ENCODE measurements around the gene ENPP1.

The ENPP1 gene

DNA sequence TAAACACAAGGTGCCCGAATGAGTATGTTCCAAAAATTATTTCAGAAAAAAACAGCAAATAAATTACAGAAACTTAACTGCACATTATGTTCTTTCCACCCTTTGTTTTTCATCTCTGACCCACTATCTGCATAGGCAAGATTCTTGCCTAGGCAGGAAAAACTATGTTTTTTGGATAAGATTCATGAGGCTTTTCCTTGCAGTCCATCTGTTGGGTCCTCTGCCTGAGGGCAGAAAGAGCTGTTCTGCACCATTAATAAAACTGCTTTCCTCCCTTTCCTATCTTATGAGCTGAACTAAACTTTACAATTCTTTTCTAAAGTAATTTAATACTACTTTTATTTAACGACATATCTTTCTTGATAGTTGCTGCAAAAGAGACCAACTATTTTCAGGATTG, 21.1 kb downstream of the ENPP1 start:
- DNase-seq (ENCODE audit: low read depth) = no peak
- no peak overlapping the region for H3K4me3 ChIP-seq (ENCODE audit: low read depth, low read length)
- TF ChIP-seq, protein P1, sequence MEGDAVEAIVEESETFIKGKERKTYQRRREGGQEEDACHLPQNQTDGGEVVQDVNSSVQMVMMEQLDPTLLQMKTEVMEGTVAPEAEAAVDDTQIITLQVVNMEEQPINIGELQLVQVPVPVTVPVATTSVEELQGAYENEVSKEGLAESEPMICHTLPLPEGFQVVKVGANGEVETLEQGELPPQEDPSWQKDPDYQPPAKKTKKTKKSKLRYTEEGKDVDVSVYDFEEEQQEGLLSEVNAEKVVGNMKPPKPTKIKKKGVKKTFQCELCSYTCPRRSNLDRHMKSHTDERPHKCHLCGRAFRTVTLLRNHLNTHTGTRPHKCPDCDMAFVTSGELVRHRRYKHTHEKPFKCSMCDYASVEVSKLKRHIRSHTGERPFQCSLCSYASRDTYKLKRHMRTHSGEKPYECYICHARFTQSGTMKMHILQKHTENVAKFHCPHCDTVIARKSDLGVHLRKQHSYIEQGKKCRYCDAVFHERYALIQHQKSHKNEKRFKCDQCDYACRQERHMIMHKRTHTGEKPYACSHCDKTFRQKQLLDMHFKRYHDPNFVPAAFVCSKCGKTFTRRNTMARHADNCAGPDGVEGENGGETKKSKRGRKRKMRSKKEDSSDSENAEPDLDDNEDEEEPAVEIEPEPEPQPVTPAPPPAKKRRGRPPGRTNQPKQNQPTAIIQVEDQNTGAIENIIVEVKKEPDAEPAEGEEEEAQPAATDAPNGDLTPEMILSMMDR (IDR thresholded peaks at IDR 0.05; ENCODE audit: low read depth, low read length, missing control alignments) = no peak
- in situ Hi-C loops (cut with HindIII; ENCODE audit: low sequenced_read_pairs) = no loop called here

DNA sequence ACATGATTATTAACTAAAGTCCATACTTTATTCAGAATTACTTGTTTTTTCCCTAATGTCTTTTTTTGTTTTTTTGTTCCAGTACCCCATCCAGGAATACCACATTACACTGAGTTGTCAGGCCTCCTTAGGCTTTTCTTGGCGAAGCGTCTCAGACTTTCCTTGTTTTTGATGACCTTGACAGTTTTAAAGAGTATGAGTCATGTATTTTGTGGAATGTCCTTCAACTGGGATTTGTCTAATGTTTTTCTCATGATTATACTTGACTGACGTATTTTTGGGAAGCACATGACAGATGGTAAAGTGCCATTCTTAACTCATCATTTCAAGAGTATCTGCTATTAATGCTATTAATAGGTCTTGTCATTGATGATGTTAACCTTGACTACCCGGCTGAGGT, 23.6 kb downstream of the ENPP1 start:
- TF ChIP-seq, protein P1 (IDR thresholded peaks at IDR 0.05; ENCODE audit: low read depth, low read length, missing control alignments) = no peak
- no peak overlapping the region for H3K4me3 ChIP-seq (ENCODE audit: low read depth, low read length)
- peak; percentile 20 for DNase-seq (ENCODE audit: low read depth)
- in situ Hi-C loops (cut with HindIII; ENCODE audit: low sequenced_read_pairs) = no loop called here

DNA sequence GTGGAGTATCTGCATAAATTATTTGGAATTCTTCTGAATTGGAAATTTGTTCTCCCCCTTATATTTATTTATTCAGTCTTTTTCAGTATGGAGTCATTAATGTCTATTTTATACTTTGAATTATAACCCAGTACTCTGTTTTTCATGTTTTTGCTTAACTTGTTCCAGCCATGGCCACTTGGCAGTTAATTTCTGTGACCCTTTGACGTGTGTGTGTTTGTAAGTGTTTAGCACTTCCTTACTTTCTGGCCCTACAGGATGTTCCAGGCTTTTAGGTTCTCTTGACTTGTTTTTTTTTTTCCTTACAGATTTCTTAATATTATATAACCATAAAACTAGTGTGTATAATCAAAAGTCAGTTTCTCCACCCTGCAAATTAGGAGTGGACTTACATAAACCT, 24.1 kb downstream of the ENPP1 start:
- TF ChIP-seq, protein P1 (IDR thresholded peaks at IDR 0.05; ENCODE audit: low read depth, low read length, missing control alignments) = no peak
- no peak for DNase-seq (ENCODE audit: low read depth)
- no peak overlapping the region for H3K4me3 ChIP-seq (ENCODE audit: low read depth, low read length)
- in situ Hi-C loops (cut with HindIII; ENCODE audit: low sequenced_read_pairs) = no loop called here

DNA sequence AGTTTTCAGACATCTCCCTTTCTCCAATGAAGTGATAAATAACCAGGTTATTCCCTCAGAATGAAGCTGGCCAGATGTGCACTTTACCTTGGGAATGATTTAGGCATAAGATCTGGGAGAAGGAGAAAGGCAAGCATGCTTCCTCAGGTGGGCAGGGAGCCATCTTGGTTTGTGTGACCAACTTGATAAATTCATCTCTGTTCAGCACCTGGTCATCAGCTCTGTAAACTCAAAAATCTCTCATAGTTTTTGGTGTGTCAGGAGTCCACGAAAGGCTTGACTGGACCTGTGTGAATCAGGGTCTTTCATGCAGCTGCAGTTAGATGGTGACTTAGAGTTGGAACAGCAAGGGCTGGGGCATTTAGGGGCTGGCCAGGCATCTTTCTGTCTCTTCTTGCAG, 24.5 kb downstream of the ENPP1 start:
- H3K4me3 ChIP-seq (ENCODE audit: low read depth, low read length) = no peak overlapping the region
- TF ChIP-seq, protein P1 (IDR thresholded peaks at IDR 0.05; ENCODE audit: low read depth, low read length, missing control alignments) = no peak
- in situ Hi-C loops (cut with HindIII; ENCODE audit: low sequenced_read_pairs) = no loop called here
- no peak for DNase-seq (ENCODE audit: low read depth)

DNA sequence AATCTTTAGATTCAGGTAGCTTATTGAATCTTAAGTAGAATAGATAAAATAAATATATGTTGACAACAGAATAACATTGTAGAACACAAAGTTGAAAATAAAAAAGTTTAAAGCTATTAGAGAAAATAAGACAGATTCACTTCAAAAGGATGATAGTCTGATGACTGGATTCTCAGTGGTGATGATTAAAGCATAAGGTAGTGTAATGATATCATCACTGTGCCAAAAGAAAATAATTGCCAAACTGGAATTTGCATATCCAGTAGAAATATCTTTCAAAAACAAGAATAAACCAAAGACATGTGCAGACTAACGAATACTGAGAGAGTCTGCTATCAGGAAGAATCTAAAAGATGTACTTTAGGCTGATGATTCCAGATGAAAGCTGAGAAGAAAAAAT, 30.2 kb downstream of the ENPP1 start:
- no peak for DNase-seq (ENCODE audit: low read depth)
- TF ChIP-seq, protein P1 (IDR thresholded peaks at IDR 0.05; ENCODE audit: low read depth, low read length, missing control alignments) = no peak
- in situ Hi-C loops (cut with HindIII; ENCODE audit: low sequenced_read_pairs) = no loop called here
- no peak overlapping the region for H3K4me3 ChIP-seq (ENCODE audit: low read depth, low read length)

DNA sequence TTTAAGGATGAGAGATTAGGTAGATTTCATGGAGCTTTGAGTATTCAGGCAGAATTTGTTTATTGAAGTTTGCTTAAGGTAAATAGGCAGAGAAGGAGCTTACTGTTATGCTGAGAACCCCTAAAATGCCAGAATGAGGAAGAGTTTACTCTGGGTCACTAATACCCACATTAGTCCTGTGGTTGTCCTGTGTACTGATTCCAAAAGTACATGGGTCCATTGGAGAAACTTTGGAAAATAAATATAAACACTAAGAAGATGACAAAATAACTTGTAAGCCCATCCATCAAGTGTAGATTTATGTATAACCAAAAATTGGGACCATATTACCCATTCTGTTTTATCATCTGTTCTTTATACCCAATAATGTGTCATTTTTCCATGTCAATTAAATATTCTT, 31.6 kb downstream of the ENPP1 start:
- TF ChIP-seq, protein P1 (IDR thresholded peaks at IDR 0.05; ENCODE audit: low read depth, low read length, missing control alignments) = no peak
- no peak for DNase-seq (ENCODE audit: low read depth)

DNA sequence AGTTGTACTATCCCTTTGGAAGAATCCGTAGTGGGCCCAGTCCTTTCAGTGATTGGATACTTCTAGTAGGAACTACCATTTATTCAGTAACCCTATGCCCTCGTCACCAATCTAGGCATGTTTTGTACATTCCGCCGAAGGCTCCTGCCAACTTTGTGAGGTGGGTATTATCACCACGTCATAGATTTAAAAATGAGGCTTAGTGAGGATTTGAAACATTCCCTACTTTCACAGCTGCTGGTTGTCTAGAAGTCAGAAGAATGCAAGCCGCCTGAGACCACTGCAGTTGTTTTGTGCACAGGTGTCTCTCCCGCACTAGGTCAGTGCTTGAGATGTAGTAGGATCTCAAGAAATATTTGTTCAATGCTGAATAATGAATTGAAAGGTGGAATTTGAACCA, 32.6 kb downstream of the ENPP1 start:
- no peak overlapping the region for H3K4me3 ChIP-seq (ENCODE audit: low read depth, low read length)
- DNase-seq (ENCODE audit: low read depth) = no peak
- TF ChIP-seq, protein P1 (IDR thresholded peaks at IDR 0.05; ENCODE audit: low read depth, low read length, missing control alignments) = no peak
- in situ Hi-C loops (cut with HindIII; ENCODE audit: low sequenced_read_pairs) = no loop called here

More for the DNA sequence above, 31.6 kb downstream of the ENPP1 start:
- in situ Hi-C loops (cut with HindIII; ENCODE audit: low sequenced_read_pairs) = no loop called here
- no peak overlapping the region for H3K4me3 ChIP-seq (ENCODE audit: low read depth, low read length)
